ENCODE results near the gene SPATA1. TPM values are rescaled to one million over a fixed set of nuclear protein-coding genes. Genes with fewer than 3 reads are reported as not detected.

SPATA1 gene
- total RNA-seq, 2 experiments from 2014 or later, result 1.8 to 2.7 TPM

Other genes starting within 250 kb of the SPATA1 start
- gene SAMD13, start 204.7 kb upstream of the SPATA1 start, total RNA-seq, result under 1 TPM; 0.30 to 0.36 TPM
- not detected for gene DNASE2B, start 107.9 kb upstream of the SPATA1 start, total RNA-seq
- 10 to 100 TPM; 57.2 to 57.6 TPM for gene RPF1, start 27.1 kb upstream of the SPATA1 start, total RNA-seq
- 100 to 1,000 TPM; 128 to 132 TPM for gene GNG5, start 195 bp downstream of the SPATA1 start, total RNA-seq
- 10 to 100 TPM; 21.1 to 21.2 TPM for gene CTBS, start 68.1 kb downstream of the SPATA1 start, total RNA-seq
- gene SSX2IP, start 184.1 kb downstream of the SPATA1 start, total RNA-seq, result 10 to 100 TPM; 11.9 to 12.6 TPM